ENCODE data around the gene RAB36.
A peak's percentile ranks its signal among the peaks of the same experiment; 100 is the strongest.

The RAB36 gene

GRCh38 chr22:23127055-23127756, 18.1 kb upstream of the RAB36 start:
- ATAC-seq (ENCODE audit: insufficient read depth, low read depth) (no peak), DNase-seq (no peak)
- no peaks in the 10 kb centered on the region for H3K9me3 ChIP-seq (ENCODE audit: insufficient read depth, low read length, severe bottlenecking)
- H3K9ac ChIP-seq (ENCODE audit: low read depth, low read length) = no peak overlapping the region
- no peaks in the 10 kb centered on the region for H3K36me3 ChIP-seq (ENCODE audit: insufficient read depth, low read length)
- H4K20me1 ChIP-seq (ENCODE audit: insufficient read depth, low read length) = 0 out of 2 replicates have a peak, but pooled peaks cover 3% of the 10 kb centered on the region
- no peak for TF ChIP-seq CTCF (IDR thresholded peaks at IDR 0.05; ENCODE audit: borderline replicate concordance, extremely low read depth, low read length, poor library complexity, severe bottlenecking)
- TF ChIP-seq EZH2 (IDR thresholded peaks at IDR 0.05; ENCODE audit: borderline replicate concordance, low read depth, low read length, severe bottlenecking) = no peak
- no peak overlapping the region for H3K27ac ChIP-seq (ENCODE audit: low read length)
- no peaks in the 10 kb centered on the region for H3K27me3 ChIP-seq (ENCODE audit: insufficient read depth, low read length, poor library complexity)
- no peaks in the 10 kb centered on the region for H3K79me2 ChIP-seq (ENCODE audit: insufficient read depth, low read length)
- H3K4me1 ChIP-seq (ENCODE audit: insufficient read depth, low read length) = no peaks in the 10 kb centered on the region
- H3K4me2 ChIP-seq (ENCODE audit: insufficient read depth, low read length) = no peak overlapping the region
- H2AFZ ChIP-seq (ENCODE audit: low read depth, low read length) = no peak overlapping the region
- no peak overlapping the region for H3K4me3 ChIP-seq (ENCODE audit: low read depth in 1 of 2, low read length in 2 of 2)

- Histone ChIP-seq H3K27ac (ENCODE audit: low read length) (no peak overlapping the region), H3K9ac (ENCODE audit: low read depth, low read length) (no peak overlapping the region), H3K79me2 (ENCODE audit: insufficient read depth, low read length) (no peaks in the 10 kb centered on the region), H3K4me1 (ENCODE audit: insufficient read depth, low read length) (no peaks in the 10 kb centered on the region), H3K27me3 (ENCODE audit: insufficient read depth, low read length, poor library complexity) (no peaks in the 10 kb centered on the region), H3K9me3 (ENCODE audit: insufficient read depth, low read length, severe bottlenecking) (no peaks in the 10 kb centered on the region), H2AFZ (ENCODE audit: low read depth, low read length) (no peak overlapping the region), H4K20me1 (ENCODE audit: insufficient read depth, low read length) (0 out of 2 replicates have a peak, but pooled peaks cover 3% of the 10 kb centered on the region), H3K36me3 (ENCODE audit: insufficient read depth, low read length) (no peaks in the 10 kb centered on the region), H3K4me2 (ENCODE audit: insufficient read depth, low read length) (no peak overlapping the region), H3K4me3 (ENCODE audit: low read depth in 1 of 2, low read length in 2 of 2) (no peak overlapping the region)
- TF ChIP-seq CTCF (IDR thresholded peaks at IDR 0.05; ENCODE audit: borderline replicate concordance, extremely low read depth, low read length, poor library complexity, severe bottlenecking) = no peak
- no peak for TF ChIP-seq EZH2 (IDR thresholded peaks at IDR 0.05; ENCODE audit: borderline replicate concordance, low read depth, low read length, severe bottlenecking)
- no peak for DNase-seq
- ATAC-seq (ENCODE audit: insufficient read depth, low read depth) = no peak
Observed at GRCh38 chr22:23127788-23128187, 17.5 kb upstream of the RAB36 start.

- peak; percentile 77 for DNase-seq
Observed at GRCh38 chr22:23128269-23129108, 16.8 kb upstream of the RAB36 start.

More at GRCh38 chr22:23128269-23129108, 16.8 kb upstream of the RAB36 start:
- Histone ChIP-seq H3K9me3 (ENCODE audit: insufficient read depth, low read length, severe bottlenecking) (no peaks in the 10 kb centered on the region), H3K4me2 (ENCODE audit: insufficient read depth, low read length) (no peak overlapping the region), H3K27ac (ENCODE audit: low read length) (no peak overlapping the region), H3K4me3 (ENCODE audit: low read depth in 1 of 2, low read length in 2 of 2) (no peak overlapping the region), H2AFZ (ENCODE audit: low read depth, low read length) (no peak overlapping the region), H4K20me1 (ENCODE audit: insufficient read depth, low read length) (0 out of 2 replicates have a peak, but pooled peaks cover 3% of the 10 kb centered on the region), H3K79me2 (ENCODE audit: insufficient read depth, low read length) (no peaks in the 10 kb centered on the region), H3K27me3 (ENCODE audit: insufficient read depth, low read length, poor library complexity) (no peaks in the 10 kb centered on the region), H3K36me3 (ENCODE audit: insufficient read depth, low read length) (no peaks in the 10 kb centered on the region), H3K9ac (ENCODE audit: low read depth, low read length) (no peak overlapping the region), H3K4me1 (ENCODE audit: insufficient read depth, low read length) (no peaks in the 10 kb centered on the region)
- TF ChIP-seq CTCF (IDR thresholded peaks at IDR 0.05; ENCODE audit: borderline replicate concordance, extremely low read depth, low read length, poor library complexity, severe bottlenecking) (peak; percentile 90), EZH2 (IDR thresholded peaks at IDR 0.05; ENCODE audit: borderline replicate concordance, low read depth, low read length, severe bottlenecking) (no peak)
- ATAC-seq (ENCODE audit: insufficient read depth, low read depth) = peak; percentile 95
